ENCODE results near the gene KIF6.
A peak's percentile ranks its signal among the peaks of the same experiment; 100 is the strongest.
"Not testable (repeated sequence)": the region's sequence is repeated elsewhere in the genome, so short reads cannot be mapped to it uniquely, and the experiment has no call there.

The KIF6 gene

DNA sequence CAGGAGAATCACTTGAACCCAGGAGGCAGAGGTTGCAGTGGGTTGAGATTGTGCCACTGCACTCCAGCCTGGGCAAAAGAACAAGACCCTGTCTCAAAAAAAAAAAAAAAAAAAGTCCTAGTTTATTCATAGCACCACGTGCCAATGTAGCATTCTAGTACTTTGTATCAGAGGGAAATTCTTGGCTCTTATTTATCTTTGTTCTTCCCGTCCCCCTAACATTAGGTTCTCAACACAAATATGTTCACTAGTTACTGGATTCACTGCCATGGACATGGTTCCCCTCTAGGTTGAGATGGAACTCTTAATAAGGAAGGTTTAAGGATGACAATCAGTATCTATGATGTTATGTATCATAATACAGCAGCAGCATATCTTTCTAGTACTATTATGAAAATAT lies 178.5 kb downstream of the KIF6 start:
- no peak for DNase-seq

DNA sequence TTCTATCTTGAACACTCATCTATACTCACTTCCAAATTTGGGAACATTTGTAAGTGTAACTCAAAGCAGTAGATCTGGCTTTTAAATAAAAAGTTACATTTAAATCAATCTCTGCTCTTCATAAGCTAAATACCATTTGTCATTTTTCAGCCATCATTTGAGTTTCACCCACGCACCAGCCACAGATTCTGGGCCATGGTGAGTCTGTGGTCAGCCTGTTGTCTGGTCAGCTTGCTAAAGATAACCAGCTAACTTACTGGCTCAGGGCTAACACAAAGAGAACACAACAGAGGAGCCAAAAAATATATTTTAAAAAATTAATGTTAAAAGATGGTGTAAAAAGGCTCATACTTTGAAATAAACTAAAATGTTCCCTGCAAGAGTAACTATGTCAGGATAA lies 181.3 kb downstream of the KIF6 start:
- DNase-seq, result no peak

DNA sequence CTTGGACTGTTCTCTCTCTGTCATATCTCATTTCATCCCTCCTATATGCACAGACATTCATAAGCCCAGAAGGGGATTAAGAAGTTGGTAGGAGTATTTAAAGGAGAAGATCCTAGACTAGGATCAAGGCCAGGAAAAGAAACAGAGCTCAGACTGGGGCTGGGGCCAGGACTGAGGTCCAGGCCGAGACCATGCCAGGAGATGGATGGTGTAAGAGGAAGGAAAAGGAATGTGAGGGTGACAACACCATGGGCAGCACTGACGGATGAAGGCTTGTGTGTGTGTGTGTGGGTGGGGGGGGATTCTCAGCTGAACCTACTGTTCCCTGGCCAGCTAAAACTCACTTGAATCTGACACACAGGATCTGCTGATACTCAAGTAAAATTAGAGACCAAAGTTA lies 182.1 kb downstream of the KIF6 start:
- DNase-seq, result no peak

- no peak for DNase-seq
These were observed 184.8 kb downstream of the KIF6 start for GRCh38 chr6:39540454-39540853.

GRCh38 chr6:39530201-39530759 lies 194.9 kb downstream of the KIF6 start:
- peak; percentile 17 for DNase-seq

DNA sequence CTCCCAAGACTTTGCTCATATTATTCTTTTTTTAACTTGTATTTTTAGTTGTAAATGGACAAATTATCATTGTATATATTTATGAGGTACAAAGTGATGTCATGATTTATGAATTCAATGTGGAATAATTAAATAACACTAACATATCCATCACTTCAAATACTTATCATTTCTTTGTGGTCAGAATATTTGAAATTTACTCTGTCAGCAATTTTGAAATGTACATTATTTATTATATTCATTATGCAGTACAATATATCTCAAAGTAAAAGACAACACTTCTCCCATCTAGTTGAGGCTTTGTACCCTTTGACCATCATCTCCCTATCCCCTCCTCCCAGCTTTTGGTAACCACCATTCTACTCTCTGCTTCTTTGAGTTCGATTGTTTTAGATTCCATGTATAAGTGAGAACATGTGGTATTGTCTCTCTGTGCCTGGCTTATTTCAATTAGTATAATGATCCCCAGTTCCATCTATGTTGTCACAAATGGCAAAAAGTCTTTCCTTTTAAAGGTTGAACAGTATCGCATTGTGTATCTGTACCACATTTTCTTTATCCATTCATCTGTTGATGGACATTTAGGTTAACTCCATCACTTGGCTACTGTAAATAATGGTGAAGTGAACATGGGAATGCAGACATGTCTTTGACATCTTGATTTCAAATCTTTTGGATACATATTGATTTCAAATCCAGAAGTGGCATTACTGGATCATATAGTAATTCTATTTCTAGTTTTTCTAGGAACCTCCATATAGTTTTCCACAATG lies 197.2 kb downstream of the KIF6 start:
- no peak for DNase-seq

- DNase-seq, result no peak
These were observed 201.2 kb downstream of the KIF6 start for GRCh38 chr6:39524007-39524406.

- DNase-seq, result no peak
These were observed 203.2 kb downstream of the KIF6 start for GRCh38 chr6:39521958-39522357.

DNA sequence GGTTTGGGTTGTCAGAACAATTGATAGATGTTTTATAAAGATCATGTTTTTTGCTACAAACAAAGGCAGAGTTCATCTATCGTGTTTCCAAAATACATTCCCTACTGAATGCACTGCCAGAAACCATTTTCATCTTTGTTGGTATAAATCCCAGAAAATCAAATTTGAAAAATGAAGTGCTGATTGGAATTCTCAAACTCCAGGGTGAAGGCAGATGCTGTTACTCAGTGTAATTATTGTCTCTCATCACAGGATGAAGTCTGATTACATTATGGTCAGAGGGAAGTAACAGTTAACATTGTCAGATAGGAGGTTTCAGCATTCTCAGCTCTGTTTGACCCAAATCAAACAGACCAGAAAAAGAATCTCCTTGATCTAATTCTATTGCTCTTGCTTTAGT lies 204.3 kb downstream of the KIF6 start:
- no peak for DNase-seq

GRCh38 chr6:39520411-39520810 lies 204.8 kb downstream of the KIF6 start:
- no peak for DNase-seq

- no peak for DNase-seq
These were observed 207.0 kb downstream of the KIF6 start for GRCh38 chr6:39518221-39518620.

DNA sequence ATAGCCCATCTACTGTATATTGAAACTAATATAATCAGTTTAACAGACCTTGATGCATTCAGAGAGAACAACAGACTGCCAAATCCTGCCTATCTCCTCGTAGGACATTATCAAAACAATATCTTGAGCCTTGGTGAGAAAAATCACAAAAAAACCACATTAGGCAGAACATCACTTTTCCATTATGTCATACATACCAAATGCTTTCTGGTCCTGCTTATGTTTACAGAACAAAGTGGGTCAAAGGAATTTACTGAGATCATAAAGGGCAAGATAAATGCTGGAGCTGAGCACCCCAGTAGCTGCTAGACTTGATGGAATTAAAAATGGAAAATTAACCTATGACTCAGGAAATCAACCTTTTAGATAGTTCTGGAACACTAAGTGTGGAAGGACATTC lies 207.5 kb downstream of the KIF6 start:
- DNase-seq, result no peak

DNA sequence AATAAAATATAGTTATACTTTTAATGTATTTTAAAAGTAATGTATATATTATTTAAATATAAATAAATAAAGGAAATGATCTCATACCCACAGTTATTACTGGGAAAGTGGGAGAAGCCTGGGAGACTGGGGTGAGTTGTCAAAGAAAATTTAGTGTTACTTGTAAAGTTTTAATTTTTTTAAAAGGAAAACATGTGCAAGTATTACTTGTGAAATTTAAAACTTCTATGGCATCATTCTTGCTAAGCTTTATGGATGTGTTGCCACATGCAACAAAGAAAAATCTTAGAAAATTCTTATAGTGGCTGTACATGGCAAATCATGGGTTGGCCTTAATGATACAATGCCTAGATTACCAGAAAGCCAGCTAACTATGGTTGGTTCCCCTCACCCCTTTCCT lies 208.7 kb downstream of the KIF6 start:
- DNase-seq, result no peak

DNA sequence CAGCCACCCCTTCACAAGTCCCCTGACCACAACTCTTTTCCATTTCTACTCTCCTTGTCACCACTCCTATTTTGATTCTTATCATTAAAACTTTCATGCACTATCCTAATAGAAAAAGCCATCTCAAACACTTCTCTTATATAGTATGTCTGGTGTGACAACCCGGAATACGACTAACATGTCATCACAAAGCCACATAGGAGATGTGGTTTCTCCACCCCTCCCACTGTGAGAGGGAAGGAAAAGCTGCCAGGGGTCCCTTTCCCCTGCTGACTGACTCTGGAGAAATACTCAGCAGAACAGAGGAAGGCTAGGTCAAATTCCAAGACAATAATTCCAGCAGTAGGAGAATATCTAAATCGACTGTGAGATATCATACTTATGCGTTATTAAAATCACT lies 209.7 kb downstream of the KIF6 start:
- DNase-seq, result no peak

GRCh38 chr6:39515006-39515405 lies 210.2 kb downstream of the KIF6 start:
- no peak for DNase-seq

DNA sequence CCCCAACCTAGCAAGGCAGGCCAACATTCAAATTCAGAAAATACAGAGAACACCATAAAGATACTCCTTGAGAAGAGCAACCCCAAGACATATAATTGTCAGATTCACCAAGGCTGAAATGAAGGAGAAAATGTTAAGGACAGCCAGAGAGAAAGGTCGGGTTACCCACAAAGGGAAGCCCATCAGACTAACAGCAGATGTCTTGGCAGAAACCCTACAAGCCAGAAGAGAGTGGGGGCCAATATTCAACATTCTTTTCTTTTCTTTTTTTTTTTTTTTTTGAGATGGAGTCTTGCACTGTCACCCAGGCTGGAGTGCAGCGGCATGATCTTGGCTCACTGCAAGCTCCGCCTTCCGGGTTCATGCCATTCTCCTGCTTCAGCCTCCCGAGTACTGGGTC lies 215.4 kb downstream of the KIF6 start:
- not testable (repeated sequence) for DNase-seq

DNA sequence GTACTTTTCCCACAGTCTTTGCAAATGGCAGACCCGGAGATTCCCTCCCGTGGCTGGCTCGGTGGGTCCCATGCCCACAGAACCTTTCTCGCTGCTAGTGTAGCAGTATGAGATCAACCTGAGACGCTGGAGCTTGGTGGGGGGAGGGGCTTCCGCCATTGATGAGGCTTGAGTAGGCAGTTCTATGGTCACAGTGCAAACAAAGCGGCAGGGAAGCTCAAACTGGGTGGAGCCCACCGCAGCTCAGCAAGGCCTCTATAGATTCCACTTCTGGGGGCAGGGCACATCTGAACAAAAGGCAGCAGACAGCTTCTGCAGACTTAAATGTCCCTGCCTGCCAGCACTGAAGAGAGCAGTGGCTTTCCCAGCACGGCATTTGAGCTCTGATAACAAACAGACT lies 216.7 kb downstream of the KIF6 start:
- DNase-seq, result no peak

- DNase-seq, result no peak
These were observed 217.7 kb downstream of the KIF6 start for GRCh38 chr6:39507331-39507998.

DNA sequence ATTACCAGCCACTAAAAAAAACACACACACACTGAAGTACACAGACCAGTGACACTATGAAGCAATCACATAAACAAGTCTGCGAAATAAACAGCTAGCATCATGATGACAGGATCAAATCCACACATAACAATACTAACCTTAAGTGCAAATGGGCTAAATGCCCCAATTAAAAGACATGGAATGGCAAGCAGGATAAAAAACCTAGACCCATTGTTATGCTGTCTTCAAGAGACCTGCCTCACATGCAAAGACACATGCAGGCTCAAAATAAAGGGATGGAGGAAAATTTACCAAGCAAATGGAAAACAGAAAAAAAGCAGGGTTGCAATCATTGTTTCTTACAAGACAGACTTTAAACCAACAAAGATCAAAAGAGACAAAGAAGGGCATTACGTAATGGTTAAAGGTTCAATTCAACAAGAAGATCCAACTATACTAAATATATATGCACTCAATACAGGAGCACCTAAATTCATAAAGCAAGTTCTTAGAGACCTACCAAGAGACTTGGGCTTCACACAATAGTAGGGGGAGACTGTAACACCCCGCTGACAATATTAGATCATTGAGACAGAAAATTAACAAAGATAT lies 222.7 kb downstream of the KIF6 start:
- DNase-seq, result not testable (repeated sequence)

DNA sequence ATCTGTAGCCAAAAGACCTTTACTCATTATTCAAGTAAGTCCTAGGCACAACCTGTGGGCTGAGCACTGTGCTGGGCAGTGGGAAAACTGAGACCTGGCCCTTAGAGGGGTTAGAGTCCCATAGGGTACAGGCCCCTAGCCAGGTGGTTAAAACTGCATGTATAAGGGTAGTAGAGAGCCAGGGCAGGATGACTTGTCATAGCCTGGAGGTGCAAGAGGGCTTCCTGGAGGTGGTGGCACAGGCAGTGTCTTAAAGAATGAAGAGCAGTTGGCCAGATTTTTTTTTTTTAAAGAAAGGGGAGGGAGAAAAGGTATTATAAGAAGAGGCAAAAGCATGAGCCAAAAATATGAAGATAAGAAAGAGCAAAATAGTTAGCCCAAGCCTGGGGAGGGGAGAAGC lies 226.2 kb downstream of the KIF6 start:
- DNase-seq, result no peak

DNA sequence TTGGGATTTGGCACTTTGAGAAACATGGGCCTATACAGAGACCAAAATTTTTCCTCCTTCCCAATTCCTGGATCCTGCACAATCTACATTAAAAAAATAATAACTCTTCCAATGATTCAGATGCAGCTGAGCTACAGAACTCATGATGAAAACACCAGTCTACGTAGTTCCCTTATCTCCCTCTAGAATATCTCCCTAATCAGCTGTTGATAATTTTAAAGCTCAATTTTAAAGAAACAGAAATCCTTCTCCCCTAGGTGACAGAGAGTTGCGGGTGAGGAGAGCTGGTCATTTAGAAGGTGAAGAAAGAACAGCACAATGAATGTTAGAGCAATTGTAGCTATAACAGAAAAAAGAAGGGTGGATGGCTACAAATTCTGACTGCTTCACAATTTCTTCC lies 227.1 kb downstream of the KIF6 start:
- no peak for DNase-seq

- no peak for DNase-seq
These were observed 228.3 kb downstream of the KIF6 start for GRCh38 chr6:39496915-39497314.

- DNase-seq, result no peak
These were observed 228.8 kb downstream of the KIF6 start for GRCh38 chr6:39496456-39496855.

DNA sequence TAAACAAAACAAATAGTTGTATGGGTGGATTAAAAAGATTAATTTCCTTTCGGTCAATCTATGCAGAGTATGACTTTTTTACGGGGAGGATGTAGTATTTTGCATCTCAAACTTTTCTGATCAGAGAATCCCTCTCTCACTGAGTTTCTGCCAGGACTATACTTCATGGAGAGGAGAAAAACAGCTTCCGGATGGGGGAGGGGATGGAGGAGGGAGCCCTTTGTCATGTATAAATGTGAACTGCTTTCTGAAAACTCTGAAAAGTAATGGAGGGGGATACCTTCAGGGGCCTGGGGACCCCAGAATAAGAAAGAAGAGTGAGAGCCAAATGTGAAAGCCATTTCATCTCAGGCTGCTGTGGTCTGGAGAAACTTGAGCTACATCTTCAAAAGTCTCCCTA lies 229.6 kb downstream of the KIF6 start:
- no peak for DNase-seq
